SH-SY5Y (cell line): Measurements from ENCODE around the gene IRF4.

ENCODE experiments used
- GATA2 ChIP-seq: IDR thresholded peaks from 2 replicates; pipeline ENCODE4 v1.6.1; 2011; ENCODE audit warnings: mild to moderate bottlenecking, low read depth, low read length
- GATA3 ChIP-seq: IDR thresholded peaks from 2 replicates; pipeline ENCODE4 v1.6.1; 2011; ENCODE audit warnings: low read depth, mild to moderate bottlenecking, low read length, moderate library complexity

DNA sequence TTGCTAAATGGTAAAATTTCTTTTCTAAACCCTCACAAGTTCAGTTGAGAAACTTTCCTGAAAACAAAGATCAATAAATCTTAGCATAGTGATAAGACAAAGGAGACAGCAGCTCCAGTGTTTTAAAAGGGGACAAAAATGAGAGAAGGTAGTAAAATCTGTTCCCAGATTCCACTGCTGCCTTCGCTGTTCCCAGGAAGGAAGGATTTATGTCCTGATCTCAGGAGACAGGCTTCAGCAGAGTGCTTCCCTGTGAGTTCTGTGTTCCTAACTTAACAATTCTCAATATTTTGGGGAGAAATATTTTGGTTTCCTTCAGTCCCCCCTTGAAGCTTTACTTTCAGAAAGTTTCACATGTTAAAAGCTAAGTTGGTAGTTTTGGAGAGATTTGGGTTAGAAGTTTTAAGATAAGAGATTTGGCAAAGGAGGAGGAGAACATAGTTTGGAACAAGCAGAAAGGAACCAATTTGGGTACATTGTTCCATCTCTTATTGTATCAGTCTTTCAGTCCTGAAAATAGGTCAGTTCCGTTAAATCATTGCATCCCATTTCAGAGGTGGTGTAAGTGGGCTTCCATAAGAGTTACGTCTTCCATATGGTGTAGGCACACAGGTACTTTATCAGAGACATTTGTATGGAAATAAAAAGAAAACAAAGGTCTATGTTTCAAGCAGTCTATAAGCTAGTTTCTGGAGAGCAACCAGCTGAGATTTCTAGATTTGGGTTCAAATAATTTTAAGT lies 20.8 kb downstream of the IRF4 start:
- no peak for TF ChIP-seq GATA2
- no peak for TF ChIP-seq GATA3
